Measurements from ENCODE around the gene SRSF3.

The SRSF3 gene

DNA sequence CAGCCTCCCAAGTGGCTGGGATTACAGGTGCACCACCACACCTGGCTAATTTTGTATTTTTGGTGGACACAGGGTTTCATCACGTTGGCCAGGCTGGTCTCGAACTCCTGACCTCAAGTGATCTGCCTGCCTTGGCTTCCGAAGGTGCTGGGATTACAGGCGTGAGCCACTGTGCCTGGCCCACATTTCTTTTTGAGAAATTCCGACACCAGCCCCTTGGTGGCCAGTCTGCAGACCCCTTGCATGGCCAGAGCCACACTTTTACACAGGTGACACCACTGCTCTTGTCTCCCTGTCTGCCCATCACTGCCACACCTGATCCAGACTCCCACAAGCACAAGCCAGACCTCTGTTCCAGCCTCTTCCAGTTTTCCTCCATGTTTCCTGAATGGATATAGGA lies 33.0 kb downstream of the SRSF3 start:
- TF ChIP-seq, protein P1, sequence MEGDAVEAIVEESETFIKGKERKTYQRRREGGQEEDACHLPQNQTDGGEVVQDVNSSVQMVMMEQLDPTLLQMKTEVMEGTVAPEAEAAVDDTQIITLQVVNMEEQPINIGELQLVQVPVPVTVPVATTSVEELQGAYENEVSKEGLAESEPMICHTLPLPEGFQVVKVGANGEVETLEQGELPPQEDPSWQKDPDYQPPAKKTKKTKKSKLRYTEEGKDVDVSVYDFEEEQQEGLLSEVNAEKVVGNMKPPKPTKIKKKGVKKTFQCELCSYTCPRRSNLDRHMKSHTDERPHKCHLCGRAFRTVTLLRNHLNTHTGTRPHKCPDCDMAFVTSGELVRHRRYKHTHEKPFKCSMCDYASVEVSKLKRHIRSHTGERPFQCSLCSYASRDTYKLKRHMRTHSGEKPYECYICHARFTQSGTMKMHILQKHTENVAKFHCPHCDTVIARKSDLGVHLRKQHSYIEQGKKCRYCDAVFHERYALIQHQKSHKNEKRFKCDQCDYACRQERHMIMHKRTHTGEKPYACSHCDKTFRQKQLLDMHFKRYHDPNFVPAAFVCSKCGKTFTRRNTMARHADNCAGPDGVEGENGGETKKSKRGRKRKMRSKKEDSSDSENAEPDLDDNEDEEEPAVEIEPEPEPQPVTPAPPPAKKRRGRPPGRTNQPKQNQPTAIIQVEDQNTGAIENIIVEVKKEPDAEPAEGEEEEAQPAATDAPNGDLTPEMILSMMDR (IDR thresholded peaks at IDR 0.05; ENCODE audit: low read depth, low read length) = no peak

DNA sequence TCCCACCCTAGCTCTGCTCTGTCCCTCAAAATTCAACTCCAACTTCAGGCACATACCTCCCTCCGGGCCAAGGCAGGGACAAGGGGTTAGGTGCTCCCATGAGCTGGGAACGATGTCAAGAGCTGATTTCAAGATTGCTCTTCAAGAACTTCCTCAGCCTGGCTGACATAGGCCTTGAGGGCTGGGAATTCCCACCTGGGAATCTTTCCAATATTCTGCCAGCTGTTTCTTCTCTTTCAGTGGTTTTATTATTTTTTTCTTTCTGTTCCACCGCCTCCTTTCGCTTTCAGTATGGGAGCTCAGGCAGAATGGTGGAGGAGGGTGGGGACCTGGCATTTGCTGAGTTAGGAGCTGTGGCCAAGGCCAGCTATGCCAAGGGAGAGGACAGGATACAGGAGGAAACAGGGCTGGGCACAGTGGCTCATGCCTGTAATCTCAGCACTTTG lies 33.7 kb downstream of the SRSF3 start:
- DNase-seq = no peak

More for the DNA sequence above, 33.0 kb downstream of the SRSF3 start:
- Histone ChIP-seq H3K27me3 (ENCODE audit: insufficient read depth, low read depth, severe bottlenecking) (no peaks in the 10 kb centered on the region), H3K4me3 (ENCODE audit: low read depth, low read length) (no peak overlapping the region), H3K9me3 (ENCODE audit: severe bottlenecking) (no peaks in the 10 kb centered on the region), H3K27ac (no peak overlapping the region), H3K36me3 (no peaks in the 10 kb centered on the region)
- DNase-seq = no peak

DNA sequence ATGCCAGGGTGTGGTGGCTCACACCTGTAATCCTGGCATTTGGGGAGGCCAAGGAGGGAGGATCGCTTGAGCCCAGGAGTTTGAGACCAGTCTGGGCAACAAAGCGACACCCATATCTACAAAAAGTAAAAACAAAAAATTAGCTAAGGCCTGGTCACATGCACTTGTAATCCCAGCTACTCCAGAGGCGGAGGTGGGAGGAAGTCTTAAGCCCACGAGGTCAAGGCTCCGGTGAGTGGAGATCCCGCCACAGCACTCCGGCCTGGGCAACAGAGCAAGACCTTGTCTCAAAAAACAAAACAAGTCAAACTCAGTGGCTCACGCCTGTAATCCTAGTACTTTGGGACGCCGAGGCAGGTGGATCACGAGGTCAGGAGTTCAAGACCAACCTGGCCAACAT lies 35.6 kb downstream of the SRSF3 start:
- Histone ChIP-seq H3K4me3 (ENCODE audit: low read depth, low read length) (no peak overlapping the region), H3K36me3 (no peaks in the 10 kb centered on the region), H3K27ac (no peak overlapping the region), H3K27me3 (ENCODE audit: insufficient read depth, low read depth, severe bottlenecking) (no peaks in the 10 kb centered on the region), H3K9me3 (ENCODE audit: severe bottlenecking) (no peaks in the 10 kb centered on the region)
- TF ChIP-seq, protein P1 (IDR thresholded peaks at IDR 0.05; ENCODE audit: low read depth, low read length) = no peak
- no peak for DNase-seq

More for the DNA sequence above, 33.7 kb downstream of the SRSF3 start:
- H3K36me3 ChIP-seq = no peaks in the 10 kb centered on the region
- H3K27ac ChIP-seq = no peak overlapping the region
- no peaks in the 10 kb centered on the region for H3K27me3 ChIP-seq (ENCODE audit: insufficient read depth, low read depth, severe bottlenecking)
- TF ChIP-seq, protein P1 (IDR thresholded peaks at IDR 0.05; ENCODE audit: low read depth, low read length) = no peak
- H3K9me3 ChIP-seq (ENCODE audit: severe bottlenecking) = no peaks in the 10 kb centered on the region
- no peak overlapping the region for H3K4me3 ChIP-seq (ENCODE audit: low read depth, low read length)

DNA sequence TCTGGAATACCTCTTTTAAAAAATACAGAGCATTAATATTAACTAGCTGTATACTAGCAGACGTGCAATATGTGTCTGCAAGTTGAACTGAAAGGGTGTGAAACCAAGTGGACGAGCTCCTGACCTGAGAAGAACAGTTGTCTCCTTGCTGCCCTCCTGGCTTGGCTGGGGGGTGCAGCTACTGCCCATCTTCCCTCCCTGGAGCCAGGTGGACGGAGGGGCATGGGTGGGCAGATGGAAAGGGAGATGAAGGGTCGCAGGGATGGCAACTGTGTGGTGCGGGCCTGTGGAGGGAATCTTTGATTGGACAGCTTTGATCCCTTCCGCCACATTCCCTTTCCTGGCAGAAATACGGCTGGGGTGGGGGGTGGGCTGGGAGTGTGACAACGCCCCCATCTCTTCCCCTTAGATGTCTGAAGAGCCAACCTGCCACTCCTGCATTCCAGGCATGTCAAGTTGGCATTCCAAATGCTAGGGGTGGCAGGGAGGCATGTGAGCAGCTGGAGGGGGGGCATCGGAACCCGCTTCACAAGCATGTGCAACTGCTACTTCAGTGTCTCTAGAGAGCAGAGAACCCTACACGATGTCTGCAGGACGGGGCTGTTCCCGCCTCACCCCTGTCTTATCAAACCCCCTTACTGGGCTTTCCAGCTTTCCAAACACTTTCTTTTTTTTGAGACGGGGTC lies 37.3 kb downstream of the SRSF3 start:
- no peak for DNase-seq

DNA sequence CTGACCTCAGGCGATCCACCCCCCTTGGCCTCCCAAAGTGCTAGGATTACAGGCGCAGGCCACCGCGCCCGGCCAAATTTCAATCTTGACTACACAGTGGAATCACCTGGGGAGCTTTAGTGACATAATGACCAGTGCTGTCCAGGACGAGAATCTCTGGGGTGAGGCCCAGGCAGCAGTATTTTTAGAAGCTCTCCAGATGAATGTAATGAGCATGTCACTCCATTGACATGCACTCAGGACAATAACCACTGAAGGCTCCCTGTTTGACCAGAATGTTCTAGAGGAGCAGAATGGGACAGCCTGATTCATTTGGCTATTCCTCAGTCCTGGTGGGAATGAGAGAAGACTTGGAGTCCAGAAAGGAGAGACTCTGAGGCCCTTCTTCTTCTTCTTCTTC lies 39.2 kb downstream of the SRSF3 start:
- Histone ChIP-seq H3K9me3 (ENCODE audit: severe bottlenecking) (no peaks in the 10 kb centered on the region), H3K27me3 (ENCODE audit: insufficient read depth, low read depth, severe bottlenecking) (no peaks in the 10 kb centered on the region)
- TF ChIP-seq, protein P1 (IDR thresholded peaks at IDR 0.05; ENCODE audit: low read depth, low read length) = no peak

More for the DNA sequence above, 37.3 kb downstream of the SRSF3 start:
- TF ChIP-seq, protein P1 (IDR thresholded peaks at IDR 0.05; ENCODE audit: low read depth, low read length) = no peak
- Histone ChIP-seq H3K27me3 (ENCODE audit: insufficient read depth, low read depth, severe bottlenecking) (no peaks in the 10 kb centered on the region), H3K36me3 (no peaks in the 10 kb centered on the region), H3K4me3 (ENCODE audit: low read depth, low read length) (no peak overlapping the region), H3K9me3 (ENCODE audit: severe bottlenecking) (no peaks in the 10 kb centered on the region), H3K27ac (no peak overlapping the region)

DNA sequence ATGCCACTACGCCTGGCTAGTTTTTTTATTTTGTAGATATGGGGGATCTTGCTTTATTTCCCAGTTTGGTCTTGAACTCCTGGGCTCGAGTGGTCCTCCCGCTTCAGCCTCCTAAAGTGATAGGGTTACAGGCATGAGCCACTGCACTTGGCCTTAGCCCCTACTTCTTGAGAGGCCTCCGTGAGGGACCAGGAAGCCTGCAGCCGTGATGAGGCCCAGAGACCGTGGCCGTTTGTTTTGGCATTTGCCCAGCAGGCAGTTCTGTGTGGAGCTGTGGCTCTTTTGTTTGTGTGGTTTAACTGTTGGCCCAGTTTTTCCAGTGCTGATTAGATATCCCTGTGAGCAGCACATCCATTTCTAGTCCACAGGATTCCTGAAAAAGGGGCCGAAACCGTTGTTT lies 39.8 kb downstream of the SRSF3 start:
- TF ChIP-seq, protein P1 (IDR thresholded peaks at IDR 0.05; ENCODE audit: low read depth, low read length) = no peak
- Histone ChIP-seq H3K4me3 (ENCODE audit: low read depth, low read length) (no peak overlapping the region), H3K27me3 (ENCODE audit: insufficient read depth, low read depth, severe bottlenecking) (no peaks in the 10 kb centered on the region), H3K9me3 (ENCODE audit: severe bottlenecking) (no peaks in the 10 kb centered on the region), H3K27ac (no peak overlapping the region), H3K36me3 (no peaks in the 10 kb centered on the region)
- DNase-seq = no peak

More for the DNA sequence above, 39.2 kb downstream of the SRSF3 start:
- no peak overlapping the region for H3K27ac ChIP-seq
- H3K4me3 ChIP-seq (ENCODE audit: low read depth, low read length) = no peak overlapping the region
- H3K36me3 ChIP-seq = no peaks in the 10 kb centered on the region
- no peak for DNase-seq

Measured in WERI-Rb-1 (cell line).